ENCODE results near the gene ZC2HC1B. TPM values are rescaled to one million over a fixed set of nuclear protein-coding genes. Genes with fewer than 3 reads are reported as not detected.

ZC2HC1B gene
- total RNA-seq, 6 experiments from 2014 or later: not detected

DNA sequence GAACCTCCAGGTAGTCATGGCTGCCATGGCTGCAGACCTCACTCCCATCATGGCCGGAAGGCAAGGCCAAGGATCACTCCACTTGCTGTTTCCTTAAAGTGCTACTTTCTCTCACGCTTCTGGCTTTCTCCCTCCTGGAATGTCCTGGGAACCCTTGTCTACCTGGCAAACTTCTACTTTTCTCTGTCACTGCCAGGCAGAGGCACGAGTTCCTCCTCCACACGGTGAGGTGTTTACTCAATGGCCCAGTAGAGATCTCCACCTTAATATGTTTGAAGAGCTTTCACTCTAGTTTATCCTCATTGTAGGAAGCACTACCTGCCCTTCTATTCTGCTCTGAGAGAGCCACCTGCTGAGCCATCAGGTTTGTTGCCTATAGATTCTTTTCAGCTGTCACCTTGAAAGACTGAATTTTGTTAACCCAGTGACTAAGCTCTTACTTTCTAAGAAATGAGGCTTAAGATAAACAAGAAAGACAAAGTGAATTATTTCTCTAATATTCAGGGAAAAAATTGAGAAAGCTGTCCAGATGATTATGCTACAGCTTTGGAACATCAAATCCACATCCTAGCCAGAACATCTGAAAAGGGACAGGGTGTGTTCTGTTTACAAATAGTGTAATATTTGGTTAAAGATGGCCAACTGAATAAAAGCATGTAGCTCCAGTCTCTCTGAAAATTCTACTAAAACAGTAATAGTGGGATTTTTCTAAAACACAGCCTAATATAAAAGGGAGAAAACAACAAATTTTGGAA lies 88.8 kb downstream of the ZC2HC1B start:
- TF ChIP-seq, protein P1, sequence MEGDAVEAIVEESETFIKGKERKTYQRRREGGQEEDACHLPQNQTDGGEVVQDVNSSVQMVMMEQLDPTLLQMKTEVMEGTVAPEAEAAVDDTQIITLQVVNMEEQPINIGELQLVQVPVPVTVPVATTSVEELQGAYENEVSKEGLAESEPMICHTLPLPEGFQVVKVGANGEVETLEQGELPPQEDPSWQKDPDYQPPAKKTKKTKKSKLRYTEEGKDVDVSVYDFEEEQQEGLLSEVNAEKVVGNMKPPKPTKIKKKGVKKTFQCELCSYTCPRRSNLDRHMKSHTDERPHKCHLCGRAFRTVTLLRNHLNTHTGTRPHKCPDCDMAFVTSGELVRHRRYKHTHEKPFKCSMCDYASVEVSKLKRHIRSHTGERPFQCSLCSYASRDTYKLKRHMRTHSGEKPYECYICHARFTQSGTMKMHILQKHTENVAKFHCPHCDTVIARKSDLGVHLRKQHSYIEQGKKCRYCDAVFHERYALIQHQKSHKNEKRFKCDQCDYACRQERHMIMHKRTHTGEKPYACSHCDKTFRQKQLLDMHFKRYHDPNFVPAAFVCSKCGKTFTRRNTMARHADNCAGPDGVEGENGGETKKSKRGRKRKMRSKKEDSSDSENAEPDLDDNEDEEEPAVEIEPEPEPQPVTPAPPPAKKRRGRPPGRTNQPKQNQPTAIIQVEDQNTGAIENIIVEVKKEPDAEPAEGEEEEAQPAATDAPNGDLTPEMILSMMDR (IDR thresholded peaks at IDR 0.05): no peak
- no peak overlapping the region for H3K27ac Mint-ChIP-seq

DNA sequence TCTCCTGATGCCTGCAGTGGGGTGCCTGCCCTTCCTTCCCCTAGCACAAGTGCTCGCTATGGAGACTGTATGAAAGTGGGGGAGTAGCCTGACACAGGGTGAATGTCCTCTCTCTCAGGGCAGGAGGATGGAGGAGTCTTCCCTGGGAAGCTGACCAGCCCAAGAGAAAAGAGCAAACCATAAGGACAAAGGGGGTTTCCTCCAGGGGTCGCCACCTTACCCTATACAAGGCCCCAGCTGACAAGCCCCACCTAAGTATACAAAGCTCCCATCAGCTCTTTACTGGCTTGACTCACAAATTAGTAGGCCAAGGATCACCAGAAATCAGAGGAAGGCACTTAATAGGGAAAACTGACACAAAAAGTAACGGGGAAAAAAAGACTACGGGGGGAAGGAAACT lies 89.6 kb downstream of the ZC2HC1B start:
- H3K36me3 Mint-ChIP-seq (ENCODE audit: low read depth): 0 out of 2 replicates have a peak, but pooled peaks cover under 1% of the 10 kb centered on the region
- H3K9me3 Mint-ChIP-seq: no peaks in the 10 kb centered on the region
- H3K27ac Mint-ChIP-seq: no peak overlapping the region
- H3K4me3 Mint-ChIP-seq: no peak overlapping the region
- DNase-seq: no peak
- peaks cover 11% of the 10 kb centered on the region for H3K27me3 Mint-ChIP-seq (ENCODE audit: insufficient read depth)
- TF ChIP-seq, protein P1 (IDR thresholded peaks at IDR 0.05): no peak
- no peaks in the 10 kb centered on the region for H3K4me1 Mint-ChIP-seq (ENCODE audit: low read depth)

More for the DNA sequence above, 88.8 kb downstream of the ZC2HC1B start:
- no peak for DNase-seq
- Mint-ChIP-seq H3K4me1 (ENCODE audit: low read depth) (no peaks in the 10 kb centered on the region), H3K36me3 (ENCODE audit: low read depth) (no peaks in the 10 kb centered on the region), H3K27me3 (ENCODE audit: insufficient read depth) (peaks cover 12% of the 10 kb centered on the region), H3K4me3 (no peak overlapping the region), H3K9me3 (no peaks in the 10 kb centered on the region)

DNA sequence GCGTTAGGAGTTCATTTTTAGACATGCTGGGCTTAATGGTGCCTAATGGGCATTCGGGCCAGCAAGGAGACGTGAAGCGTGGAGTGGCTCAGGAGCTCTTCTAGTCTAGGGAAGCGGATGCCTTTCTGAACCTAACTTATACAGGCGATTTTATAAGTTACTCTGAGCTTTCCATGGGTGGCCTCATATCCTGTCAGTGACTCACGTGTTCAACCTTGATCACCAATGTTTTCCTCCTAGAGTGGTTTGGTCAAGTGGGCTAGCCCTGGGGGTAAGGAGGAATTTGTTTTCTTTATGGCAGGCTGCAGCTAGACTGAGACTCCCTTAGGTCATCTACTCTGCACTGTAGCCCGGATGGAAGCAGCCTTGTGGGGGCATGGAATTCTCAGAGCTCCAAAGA lies 91.7 kb downstream of the ZC2HC1B start:
- H3K4me1 Mint-ChIP-seq (ENCODE audit: low read depth): no peaks in the 10 kb centered on the region
- no peak overlapping the region for H3K27ac Mint-ChIP-seq
- H3K9me3 Mint-ChIP-seq: no peaks in the 10 kb centered on the region
- no peak overlapping the region for H3K4me3 Mint-ChIP-seq
- H3K36me3 Mint-ChIP-seq (ENCODE audit: low read depth): 0 out of 2 replicates have a peak, but pooled peaks cover 5% of the 10 kb centered on the region
- peaks cover 6% of the 10 kb centered on the region for H3K27me3 Mint-ChIP-seq (ENCODE audit: insufficient read depth)
- DNase-seq: no peak
- TF ChIP-seq, protein P1 (IDR thresholded peaks at IDR 0.05): no peak

DNA sequence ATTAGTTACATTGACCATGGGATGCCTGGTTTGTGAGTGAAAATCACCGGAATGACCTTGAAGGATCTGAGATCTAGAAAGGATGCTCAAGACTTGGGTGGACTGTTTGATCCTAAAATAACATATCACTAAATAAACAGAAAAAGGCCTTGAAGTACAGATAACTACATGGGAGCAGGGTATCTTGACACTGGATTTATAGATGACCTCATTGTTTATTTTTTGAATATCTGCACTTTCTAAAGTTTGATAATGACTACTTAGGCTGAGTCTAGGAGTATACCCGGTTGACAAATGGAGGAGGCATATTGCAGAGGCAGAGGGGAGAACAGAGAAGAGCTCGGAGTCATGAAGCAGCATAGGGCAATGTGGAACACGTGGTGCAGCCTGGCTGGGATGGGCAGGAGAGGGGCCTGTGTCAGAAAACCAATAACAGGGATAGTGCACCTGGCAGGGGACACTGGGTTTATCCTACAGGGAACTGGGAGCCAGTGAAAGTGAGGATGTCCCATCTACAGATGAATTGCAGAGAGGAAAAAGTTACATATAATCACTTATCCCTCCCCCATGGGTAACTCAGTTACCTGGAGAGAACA lies 93.5 kb downstream of the ZC2HC1B start:
- no peak overlapping the region for H3K27ac Mint-ChIP-seq
- no peaks in the 10 kb centered on the region for H3K4me1 Mint-ChIP-seq (ENCODE audit: low read depth)
- peaks cover 6% of the 10 kb centered on the region for H3K27me3 Mint-ChIP-seq (ENCODE audit: insufficient read depth)

DNA sequence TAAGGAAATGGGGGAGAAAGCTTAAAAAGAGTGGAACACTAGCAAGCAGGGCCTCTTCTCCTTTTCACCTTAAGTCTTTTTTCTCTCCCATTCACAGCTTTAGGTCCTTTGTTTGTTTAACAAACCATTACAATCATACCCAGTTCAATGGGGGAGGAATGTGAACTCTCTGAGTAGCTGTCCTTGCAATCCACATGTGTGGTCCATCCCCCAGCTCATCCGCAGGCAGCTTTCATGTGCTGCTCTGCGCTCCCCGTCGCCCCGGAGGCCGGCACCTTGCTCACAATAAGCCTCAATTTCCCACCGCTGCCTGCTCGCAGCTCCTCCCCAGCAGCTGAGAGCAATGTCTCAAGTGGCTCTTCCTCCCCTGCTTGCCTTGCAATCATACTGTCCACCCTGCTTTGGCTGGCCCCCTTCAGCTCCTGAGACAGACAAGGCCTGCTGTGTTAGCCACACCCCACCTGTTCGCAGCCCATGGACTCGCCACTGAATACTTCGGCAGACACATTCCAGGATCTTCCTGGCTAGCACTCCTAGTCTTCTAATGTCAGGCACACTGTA lies 94.6 kb downstream of the ZC2HC1B start:
- TF ChIP-seq, protein P1 (IDR thresholded peaks at IDR 0.05): no peak
- Mint-ChIP-seq H3K27me3 (ENCODE audit: insufficient read depth) (peaks cover 7% of the 10 kb centered on the region), H3K36me3 (ENCODE audit: low read depth) (0 out of 2 replicates have a peak, but pooled peaks cover 5% of the 10 kb centered on the region), H3K4me1 (ENCODE audit: low read depth) (no peaks in the 10 kb centered on the region), H3K27ac (no peak overlapping the region; the same call in 1 of the 2 replicates), H3K4me3 (no peak overlapping the region), H3K9me3 (no peaks in the 10 kb centered on the region)
- DNase-seq: no peak

More for the DNA sequence above, 93.5 kb downstream of the ZC2HC1B start:
- 0 out of 2 replicates have a peak, but pooled peaks cover 5% of the 10 kb centered on the region for H3K36me3 Mint-ChIP-seq (ENCODE audit: low read depth)
- TF ChIP-seq, protein P1 (IDR thresholded peaks at IDR 0.05): no peak
- no peak overlapping the region for H3K4me3 Mint-ChIP-seq
- H3K9me3 Mint-ChIP-seq: no peaks in the 10 kb centered on the region
- DNase-seq: no peak
